Skeletal muscle satellite cell (primary cell): ENCODE data around the gene ETNK1.
A peak's percentile ranks its signal among the peaks of the same experiment; 100 is the strongest.

Experiments
- H3K27me3 ChIP-seq: 2 replicates; pipeline ENCODE4 v1.7.0; 2013; ENCODE audit warnings: low read length; ENCODE audit not compliant: control insufficient read depth, insufficient read depth
- H3K36me3 ChIP-seq: 2 replicates; pipeline ENCODE4 v1.7.0; 2013; ENCODE audit warnings: mild to moderate bottlenecking, control low read depth, low read length; ENCODE audit not compliant: insufficient read depth
- H3K4me1 ChIP-seq: 2 replicates; pipeline ENCODE4 v1.7.0; 2013; ENCODE audit warnings: low read length; ENCODE audit not compliant: control insufficient read depth, insufficient read depth
- H3K4me2 ChIP-seq: 2 replicates; pipeline ENCODE4 v1.7.0; 2013; ENCODE audit warnings: mild to moderate bottlenecking, low read length
- H3K4me3 ChIP-seq: 2 replicates; pipeline ENCODE4 v1.7.0; 2013; ENCODE audit warnings: low read length
- H3K9ac ChIP-seq: 2 replicates; pipeline ENCODE4 v1.7.0; 2013; ENCODE audit warnings: mild to moderate bottlenecking, low read depth, low read length, moderate library complexity
- H3K9me3 ChIP-seq: replicated peaks from 2 replicates; pipeline ENCODE4 v1.7.0; 2013; ENCODE audit warnings: mild to moderate bottlenecking, control low read depth, low read length

Gene ETNK1

GRCh38 chr12:22668441-22668840 is 43.5 kb downstream of the ETNK1 start:
- H3K9me3 ChIP-seq = no peaks in the 10 kb centered on the region
- H3K27me3 ChIP-seq = no peaks in the 10 kb centered on the region
- H3K36me3 ChIP-seq = peaks cover 20% of the 10 kb centered on the region
- H3K4me2 ChIP-seq = no peak overlapping the region
- H3K4me1 ChIP-seq = peaks cover 10% of the 10 kb centered on the region
- H3K4me3 ChIP-seq = no peak overlapping the region
- no peak overlapping the region for H3K9ac ChIP-seq

GRCh38 chr12:22670762-22671161 is 45.8 kb downstream of the ETNK1 start:
- Histone ChIP-seq H3K27me3 (no peaks in the 10 kb centered on the region), H3K4me3 (no peak overlapping the region), H3K4me2 (no peak overlapping the region), H3K36me3 (peaks cover 27% of the 10 kb centered on the region), H3K9ac (no peak overlapping the region), H3K9me3 (no peaks in the 10 kb centered on the region), H3K4me1 (peaks cover 13% of the 10 kb centered on the region)

- Histone ChIP-seq H3K4me1 (peaks cover 13% of the 10 kb centered on the region), H3K36me3 (peaks cover 25% of the 10 kb centered on the region), H3K9me3 (no peaks in the 10 kb centered on the region), H3K27me3 (no peaks in the 10 kb centered on the region), H3K4me3 (no peak overlapping the region), H3K9ac (peak overlapping the region; percentile 5), H3K4me2 (no peak overlapping the region)
Observed at GRCh38 chr12:22672951-22673350, 48.0 kb downstream of the ETNK1 start.

GRCh38 chr12:22677781-22678574 is 53.0 kb downstream of the ETNK1 start:
- H3K27me3 ChIP-seq = no peaks in the 10 kb centered on the region
- peaks cover 7% of the 10 kb centered on the region for H3K4me1 ChIP-seq
- no peak overlapping the region for H3K4me3 ChIP-seq
- no peak overlapping the region for H3K4me2 ChIP-seq
- peaks cover 41% of the 10 kb centered on the region for H3K36me3 ChIP-seq
- no peaks in the 10 kb centered on the region for H3K9me3 ChIP-seq
- H3K9ac ChIP-seq = no peak overlapping the region

DNA sequence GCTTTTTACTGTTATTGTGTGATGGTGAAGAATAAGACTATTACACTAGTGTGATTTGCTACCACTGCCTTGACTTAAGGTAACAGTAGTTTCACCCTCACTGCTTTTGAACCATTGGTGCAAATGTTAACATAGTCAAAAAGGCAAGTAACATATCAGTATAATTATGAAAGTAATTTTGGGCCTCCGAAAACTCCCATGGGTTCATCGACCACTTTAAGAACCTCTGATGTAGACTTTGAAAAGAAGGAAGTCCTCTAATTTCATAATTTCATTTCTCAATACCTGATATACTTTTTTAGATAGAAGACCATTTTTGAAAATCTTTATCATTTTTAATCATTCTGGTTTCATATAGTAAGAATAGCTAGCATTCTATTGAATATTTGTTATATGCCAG is 57.7 kb downstream of the ETNK1 start:
- H3K4me3 ChIP-seq = no peak overlapping the region
- no peaks in the 10 kb centered on the region for H3K27me3 ChIP-seq
- no peak overlapping the region for H3K4me2 ChIP-seq
- H3K9me3 ChIP-seq = no peaks in the 10 kb centered on the region
- peaks cover 9% of the 10 kb centered on the region for H3K4me1 ChIP-seq
- no peak overlapping the region for H3K9ac ChIP-seq
- H3K36me3 ChIP-seq = peaks cover 25% of the 10 kb centered on the region

DNA sequence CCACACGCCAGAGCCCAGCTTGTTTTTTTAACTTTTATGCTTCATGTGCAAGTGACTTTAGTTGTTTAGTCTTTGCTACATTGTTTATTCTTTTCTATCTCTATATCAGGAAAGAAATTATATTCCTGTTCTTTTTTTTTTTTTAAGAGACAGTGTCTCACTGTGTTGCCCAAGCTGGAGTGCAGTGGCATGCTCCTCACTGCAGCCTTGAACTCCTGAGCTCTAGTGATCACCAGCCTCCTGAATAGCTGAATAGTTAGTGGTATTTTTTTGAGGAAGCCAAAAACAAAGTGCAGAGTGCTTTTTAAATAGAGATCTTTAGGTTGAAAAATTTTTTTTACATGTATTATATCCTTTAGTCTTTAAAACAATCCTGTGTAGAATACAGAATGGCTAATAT is 58.2 kb downstream of the ETNK1 start:
- no peaks in the 10 kb centered on the region for H3K27me3 ChIP-seq
- H3K9ac ChIP-seq = no peak overlapping the region
- H3K4me3 ChIP-seq = no peak overlapping the region
- H3K4me2 ChIP-seq = no peak overlapping the region
- H3K4me1 ChIP-seq = peaks cover 13% of the 10 kb centered on the region
- H3K36me3 ChIP-seq = peaks cover 24% of the 10 kb centered on the region
- no peaks in the 10 kb centered on the region for H3K9me3 ChIP-seq

GRCh38 chr12:22684140-22685118 is 59.5 kb downstream of the ETNK1 start:
- no peak overlapping the region for H3K4me2 ChIP-seq

GRCh38 chr12:22686193-22686592 is 61.2 kb downstream of the ETNK1 start:
- no peak overlapping the region for H3K9ac ChIP-seq
- peaks cover 5% of the 10 kb centered on the region for H3K36me3 ChIP-seq
- no peak overlapping the region for H3K4me2 ChIP-seq
- no peaks in the 10 kb centered on the region for H3K9me3 ChIP-seq
- H3K4me3 ChIP-seq = no peak overlapping the region
- H3K4me1 ChIP-seq = peaks cover 14% of the 10 kb centered on the region
- no peaks in the 10 kb centered on the region for H3K27me3 ChIP-seq

More at GRCh38 chr12:22684140-22685118, 59.5 kb downstream of the ETNK1 start:
- no peak overlapping the region for H3K4me3 ChIP-seq
- H3K4me1 ChIP-seq = peaks cover 14% of the 10 kb centered on the region
- H3K27me3 ChIP-seq = no peaks in the 10 kb centered on the region
- H3K36me3 ChIP-seq = peaks cover 11% of the 10 kb centered on the region
- no peak overlapping the region for H3K9ac ChIP-seq
- no peaks in the 10 kb centered on the region for H3K9me3 ChIP-seq

GRCh38 chr12:22687361-22688076 is 62.5 kb downstream of the ETNK1 start:
- no peaks in the 10 kb centered on the region for H3K27me3 ChIP-seq
- H3K4me3 ChIP-seq = no peak overlapping the region
- H3K36me3 ChIP-seq = peaks cover 8% of the 10 kb centered on the region
- peak overlapping the region; percentile 56 for H3K9ac ChIP-seq
- H3K4me1 ChIP-seq = peaks cover 14% of the 10 kb centered on the region
- peak overlapping the region; percentile 57 for H3K4me2 ChIP-seq
- no peaks in the 10 kb centered on the region for H3K9me3 ChIP-seq

- peaks cover 9% of the 10 kb centered on the region for H3K36me3 ChIP-seq
- H3K4me2 ChIP-seq = no peak overlapping the region
- peaks cover 14% of the 10 kb centered on the region for H3K4me1 ChIP-seq
- no peaks in the 10 kb centered on the region for H3K9me3 ChIP-seq
- H3K9ac ChIP-seq = no peak overlapping the region
- no peaks in the 10 kb centered on the region for H3K27me3 ChIP-seq
- H3K4me3 ChIP-seq = no peak overlapping the region
Observed at GRCh38 chr12:22689876-22690275, 64.9 kb downstream of the ETNK1 start.

- H3K4me1 ChIP-seq = peaks cover 14% of the 10 kb centered on the region
Observed at GRCh38 chr12:22691319-22691718, 66.3 kb downstream of the ETNK1 start.

More at GRCh38 chr12:22691319-22691718, 66.3 kb downstream of the ETNK1 start:
- Histone ChIP-seq H3K9ac (no peak overlapping the region), H3K9me3 (no peaks in the 10 kb centered on the region), H3K36me3 (peaks cover 9% of the 10 kb centered on the region), H3K27me3 (no peaks in the 10 kb centered on the region), H3K4me3 (no peak overlapping the region), H3K4me2 (no peak overlapping the region)
